Forelimb muscle (tissue), 1 donor: Measurements from ENCODE around the gene PLAU. TPM values are rescaled to one million over a fixed set of nuclear protein-coding genes. Genes with fewer than 3 reads are reported as not detected.
A peak's percentile ranks its signal among the peaks of the same experiment; 100 is the strongest.
"Not testable (repeated sequence)": the region's sequence is repeated elsewhere in the genome, so short reads cannot be mapped to it uniquely, and the experiment has no call there.

Source experiments
- DNase-seq: peaks from one replicate; pipeline ENCODE4 v3.0.0-alpha.2; 2013; ENCODE audit warnings: low read depth
- polyA plus RNA-seq: library from polyadenylated mRNA; unstranded; fragments of 120-200 nt; gene quantifications from one replicate; pipeline ENCODE4 v1.2.1, GENCODE V29; 2013; ENCODE audit not compliant: insufficient read length

Gene PLAU
- polyA plus RNA-seq, 1 donor = 29.4 TPM

DNA sequence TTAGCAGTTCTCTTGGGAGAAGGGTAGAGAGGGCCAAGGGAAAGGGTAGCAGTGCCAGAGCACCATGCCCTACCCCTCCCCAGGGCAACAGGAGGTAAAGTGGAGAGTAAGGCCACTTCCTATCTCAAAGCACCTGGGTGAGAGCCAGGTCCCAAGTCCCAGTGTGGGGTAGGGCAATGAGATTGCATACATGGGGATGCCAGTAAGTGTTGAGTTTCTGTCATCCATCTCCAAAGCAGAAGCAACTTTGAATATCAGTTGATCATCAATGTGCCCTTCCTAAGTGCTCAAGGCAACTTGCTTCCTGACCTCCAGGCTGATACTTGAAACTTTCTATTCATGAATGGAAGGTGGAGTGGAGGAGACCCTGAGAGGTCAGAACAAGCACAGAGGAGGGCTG lies 34.4 kb upstream of the PLAU start:
- no peak for DNase-seq

DNA sequence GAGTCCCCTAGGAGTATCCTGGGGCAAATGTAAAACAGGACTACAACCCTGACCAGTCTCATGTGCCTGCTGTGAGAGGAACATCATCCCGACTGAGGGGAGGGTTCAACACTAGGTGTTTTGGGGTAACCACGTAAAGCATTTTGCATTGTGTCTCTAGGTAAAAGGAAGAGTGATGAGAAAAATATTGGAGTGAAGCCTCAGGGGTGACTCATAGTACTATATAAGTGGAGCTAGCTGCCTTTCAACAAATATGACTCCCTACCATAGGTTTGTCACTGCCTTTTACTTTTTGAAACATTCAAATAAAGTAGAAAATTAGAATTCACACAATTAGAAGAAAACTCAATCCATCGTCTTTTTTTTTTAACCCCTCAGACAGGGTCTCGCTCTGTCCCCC lies 34.0 kb upstream of the PLAU start:
- no peak for DNase-seq

DNA sequence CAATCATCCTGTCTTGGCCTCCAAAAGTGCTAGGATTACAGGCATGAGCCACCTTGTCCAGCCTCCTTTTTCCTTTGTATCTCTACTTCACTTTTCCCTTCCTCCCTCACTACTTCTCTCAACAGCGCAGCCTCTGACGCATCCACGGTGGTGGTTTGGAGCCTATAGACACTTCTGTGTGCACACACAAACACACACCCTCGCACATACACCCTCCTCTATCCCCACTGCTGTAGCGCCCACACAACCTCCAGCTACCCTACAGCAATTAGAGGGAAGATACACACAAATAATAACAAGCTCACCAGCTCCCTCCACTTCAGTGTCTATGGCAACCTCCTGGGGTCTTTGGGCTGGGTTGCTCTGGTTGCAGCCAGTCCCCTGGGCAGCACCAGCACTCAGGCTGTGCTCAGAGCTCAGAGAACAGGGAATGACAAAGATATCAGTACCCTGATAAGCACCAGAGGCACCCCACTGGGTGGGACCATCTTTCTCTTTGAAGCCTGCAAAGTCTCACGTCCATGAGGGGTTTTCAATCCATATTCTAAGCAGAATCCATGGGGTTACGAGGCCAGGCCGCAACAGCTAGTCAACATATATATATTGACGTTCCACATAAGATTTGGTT lies 33.3 kb upstream of the PLAU start:
- DNase-seq = no peak

DNA sequence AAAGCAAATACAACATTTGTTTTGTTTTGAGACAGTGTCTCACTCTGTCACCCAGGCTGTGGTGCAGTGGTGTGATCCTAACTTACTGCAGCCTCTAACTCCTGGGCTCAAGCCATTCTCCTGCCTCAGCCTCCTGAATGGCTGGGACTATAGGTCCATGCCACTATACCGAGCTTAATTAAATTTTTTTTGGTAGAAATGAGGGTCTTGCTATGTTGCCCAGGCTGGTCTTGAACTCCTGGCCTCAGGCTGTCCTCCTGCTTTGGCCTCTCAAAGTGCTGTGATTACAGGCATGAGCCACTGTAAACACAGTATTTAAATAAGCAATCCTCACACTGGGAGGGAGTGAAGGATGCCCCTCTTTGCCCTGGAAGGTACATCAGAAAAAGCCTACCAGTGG lies 32.6 kb upstream of the PLAU start:
- DNase-seq = no peak

DNA sequence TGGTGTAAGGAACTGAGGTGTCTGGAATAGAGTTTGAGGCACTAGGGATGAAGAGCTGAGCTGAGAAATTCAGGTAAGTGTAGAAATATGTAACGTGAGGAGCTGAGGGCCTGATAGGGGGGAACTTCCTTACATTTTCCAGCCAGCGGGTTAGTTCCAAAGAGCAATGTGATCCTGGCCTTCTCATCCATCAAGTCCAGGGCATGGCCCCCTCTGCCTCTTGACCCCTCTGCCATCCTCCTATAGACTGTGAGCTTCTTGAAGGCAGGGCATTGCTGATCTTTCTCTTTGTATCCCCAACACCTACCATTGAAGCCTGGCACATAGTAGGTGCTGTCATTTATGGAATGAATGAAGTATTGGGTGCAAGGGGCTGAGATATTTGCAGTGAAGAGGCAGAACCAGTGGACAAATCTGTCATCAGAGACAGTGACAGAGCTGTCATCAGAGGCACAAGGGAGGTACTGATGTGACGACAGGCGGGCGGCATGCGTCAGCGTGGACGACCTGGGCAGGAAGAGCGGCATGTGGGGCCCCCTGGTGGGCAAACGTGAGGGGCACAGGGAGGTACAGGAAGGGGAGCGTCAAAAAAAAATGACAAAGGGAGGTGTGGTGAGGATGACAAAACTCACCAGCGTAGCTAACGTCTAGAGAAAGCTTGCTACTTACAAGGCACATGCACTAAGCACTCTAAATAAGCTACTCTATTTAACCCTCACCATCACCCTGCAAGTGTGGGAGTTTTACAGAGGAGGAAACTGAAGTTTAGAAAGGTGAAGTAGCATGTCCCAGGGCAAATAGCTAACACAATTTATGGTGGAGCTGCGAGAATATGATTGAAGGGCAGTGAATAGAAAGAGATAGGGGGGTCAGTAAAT lies 31.4 kb upstream of the PLAU start:
- DNase-seq = no peak

DNA sequence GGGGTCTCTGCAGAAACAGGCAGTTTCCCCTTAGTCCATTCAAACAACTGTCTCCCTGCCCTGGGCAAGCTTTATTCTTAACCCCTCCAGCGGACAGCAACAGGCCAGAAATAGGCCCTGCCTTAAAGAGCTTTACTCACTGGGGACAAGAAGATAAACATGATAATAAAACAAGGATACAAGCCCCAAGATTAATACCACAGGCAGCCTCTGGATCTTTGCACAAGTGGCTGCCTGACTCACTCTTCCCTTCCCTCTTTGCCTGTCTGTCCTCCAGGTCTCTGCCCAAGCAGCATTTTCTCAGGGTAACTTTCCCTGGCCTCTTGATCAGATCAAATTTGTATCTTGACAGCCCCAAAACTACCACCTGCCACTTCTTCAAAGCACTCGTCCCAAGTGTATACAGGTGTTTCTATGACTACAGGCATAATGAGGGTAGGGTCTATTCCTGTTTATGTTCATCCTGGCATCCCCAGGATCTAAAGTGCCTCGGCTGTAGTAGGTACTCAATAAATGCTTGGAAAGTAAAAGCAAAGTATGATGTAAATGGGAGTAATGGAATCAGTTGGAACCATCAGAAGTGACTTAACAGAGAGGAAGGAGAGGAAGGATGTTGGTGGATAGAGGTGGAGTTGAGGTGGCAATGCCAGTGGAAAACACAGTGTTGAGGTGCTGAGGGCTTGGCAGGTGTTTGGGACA lies 29.6 kb upstream of the PLAU start:
- no peak for DNase-seq

DNA sequence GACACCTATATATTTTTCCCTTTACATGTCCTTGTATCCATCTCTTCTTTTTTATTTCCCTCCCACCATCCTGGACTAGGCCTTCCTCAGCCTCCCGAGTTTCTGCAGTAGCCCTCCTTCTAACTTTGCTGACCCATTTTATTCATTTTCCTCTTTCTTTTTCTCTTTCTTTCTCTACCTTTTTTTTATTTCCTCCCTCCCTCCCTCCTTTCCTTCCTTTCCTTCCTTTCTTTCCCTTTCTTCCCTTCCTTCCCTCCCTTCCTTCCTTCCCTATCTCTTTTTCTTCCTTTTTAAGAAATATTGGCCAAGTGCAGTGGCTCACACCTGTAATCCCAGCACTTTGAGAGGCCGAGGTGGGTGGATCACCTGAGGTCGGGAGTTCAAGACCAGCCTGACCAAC lies 26.9 kb upstream of the PLAU start:
- DNase-seq = no peak

DNA sequence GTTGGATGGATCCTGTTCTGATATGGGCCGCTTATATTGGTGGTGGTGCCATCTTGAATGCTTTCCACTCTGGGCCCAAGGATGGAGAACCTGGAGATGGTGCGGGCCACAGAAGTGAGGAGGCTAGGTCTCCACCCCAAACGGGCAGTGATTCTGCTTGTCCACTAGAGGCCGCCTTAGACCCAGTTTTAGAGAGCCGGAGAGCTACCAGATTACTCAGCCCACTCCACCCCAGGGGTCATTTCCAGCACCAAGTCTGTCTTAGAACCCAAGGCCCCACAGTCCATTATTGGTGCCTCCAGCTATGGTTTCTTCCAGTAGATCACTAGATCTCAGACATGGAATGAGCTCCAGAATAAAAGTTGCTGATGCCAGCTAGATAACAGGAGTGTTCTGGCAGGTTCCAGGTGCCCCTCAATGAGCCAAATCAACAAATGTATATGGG lies 24.8 kb upstream of the PLAU start:
- DNase-seq = peak; percentile 65

DNA sequence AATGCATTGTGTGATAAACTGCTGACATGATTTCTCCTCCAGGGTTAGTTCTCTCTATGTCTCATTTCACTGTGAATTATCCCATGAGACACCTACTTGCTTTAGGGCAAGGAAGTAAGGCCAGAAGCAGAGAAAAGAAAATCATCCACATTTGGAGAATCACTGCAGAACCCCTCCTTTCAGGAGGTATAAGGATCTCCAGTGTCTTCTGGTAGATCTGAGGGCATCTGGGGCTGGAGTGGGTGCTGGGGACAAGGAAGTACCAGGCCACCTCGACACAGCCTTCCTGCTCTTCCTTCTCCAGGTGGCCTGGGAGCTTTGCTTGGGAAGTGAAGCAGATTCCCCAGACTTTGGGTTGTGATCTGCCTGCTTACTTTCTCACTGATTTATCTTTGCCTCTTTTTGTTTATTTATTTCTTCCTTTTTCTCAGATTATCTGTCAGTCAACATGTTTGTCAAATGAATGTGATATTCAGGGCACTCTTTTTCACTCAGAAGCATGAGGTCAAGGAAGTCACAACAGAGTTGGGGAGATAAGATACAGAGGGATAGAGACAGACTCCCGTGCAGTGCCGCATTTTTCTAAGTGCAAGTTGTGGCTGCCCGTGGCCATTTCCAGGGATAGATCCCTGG lies 24.2 kb upstream of the PLAU start:
- no peak for DNase-seq

DNA sequence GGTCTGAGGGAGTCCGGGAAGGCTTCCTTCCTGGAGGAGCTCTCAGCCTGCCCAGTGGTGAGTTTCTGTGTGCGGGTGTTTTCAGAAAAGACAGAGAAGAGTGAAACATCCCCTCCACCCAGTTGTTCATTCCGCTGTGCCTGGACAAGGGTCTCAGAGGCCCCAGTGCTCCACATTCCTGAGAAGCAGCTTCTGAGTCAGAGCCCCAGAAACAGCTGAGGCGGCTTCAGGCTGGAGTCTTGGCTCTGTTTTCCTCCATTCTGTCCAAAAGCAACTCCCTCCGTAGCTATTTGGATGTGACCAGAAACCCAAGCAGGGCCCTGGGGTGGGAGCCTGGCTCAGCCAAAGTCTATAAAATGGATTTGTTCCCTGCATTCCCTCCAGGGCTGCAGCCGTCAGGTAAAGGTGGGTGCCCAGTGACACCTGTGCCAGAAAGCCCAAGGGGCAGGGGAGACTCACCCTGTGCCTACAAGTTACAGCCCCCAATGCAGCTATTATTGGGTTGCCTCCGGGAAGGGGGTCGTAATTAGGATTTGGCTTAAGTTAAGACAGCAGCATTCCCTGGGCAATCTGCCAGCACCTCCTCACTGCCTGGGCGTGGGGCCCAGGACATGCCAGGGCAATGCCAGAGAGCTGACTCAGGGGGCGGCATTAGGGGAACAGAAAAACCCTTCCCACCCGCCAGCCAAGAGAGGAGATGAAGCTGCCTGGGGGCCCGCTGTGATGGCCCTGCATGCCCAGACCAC lies 23.5 kb upstream of the PLAU start:
- DNase-seq = peak; percentile 69

DNA sequence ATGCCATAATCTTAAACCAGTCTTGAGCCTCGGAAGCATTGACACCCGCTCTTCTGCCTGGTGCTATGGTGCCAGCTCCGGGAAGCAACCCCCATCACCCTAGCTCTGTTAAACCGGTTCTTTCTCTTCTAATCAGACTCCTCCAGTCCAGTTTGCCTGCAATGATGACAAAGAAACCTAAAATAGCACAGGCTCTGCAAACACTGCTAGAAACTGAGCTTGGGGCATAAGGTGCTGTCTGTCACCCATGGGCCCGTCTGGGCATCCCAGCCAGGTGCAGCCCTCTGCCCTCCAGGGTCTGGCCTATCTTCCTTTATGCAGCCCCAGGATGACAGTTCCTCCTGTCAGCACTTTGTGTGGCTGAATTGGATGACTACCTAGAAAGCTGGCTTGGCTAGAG lies 22.4 kb upstream of the PLAU start:
- no peak for DNase-seq

DNA sequence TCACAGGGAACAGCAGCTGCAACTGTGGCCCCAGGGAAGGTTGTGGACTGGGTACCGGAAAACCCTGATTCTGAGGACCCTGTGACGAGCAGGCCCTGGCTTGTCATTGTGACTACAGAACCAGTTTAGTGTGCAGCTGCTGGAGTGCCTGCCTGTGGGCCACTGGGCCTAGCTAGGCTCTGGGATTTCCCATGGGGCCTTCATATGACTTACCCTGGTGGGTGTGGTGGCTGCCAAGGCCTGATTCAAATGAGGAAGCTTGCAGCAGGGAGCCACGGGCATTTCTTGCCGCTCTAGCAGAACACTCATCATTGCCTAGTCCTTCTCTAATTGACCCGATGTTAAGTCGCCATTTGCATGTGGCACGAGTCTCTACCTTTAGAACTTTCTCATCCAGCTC lies 21.9 kb upstream of the PLAU start:
- no peak for DNase-seq

DNA sequence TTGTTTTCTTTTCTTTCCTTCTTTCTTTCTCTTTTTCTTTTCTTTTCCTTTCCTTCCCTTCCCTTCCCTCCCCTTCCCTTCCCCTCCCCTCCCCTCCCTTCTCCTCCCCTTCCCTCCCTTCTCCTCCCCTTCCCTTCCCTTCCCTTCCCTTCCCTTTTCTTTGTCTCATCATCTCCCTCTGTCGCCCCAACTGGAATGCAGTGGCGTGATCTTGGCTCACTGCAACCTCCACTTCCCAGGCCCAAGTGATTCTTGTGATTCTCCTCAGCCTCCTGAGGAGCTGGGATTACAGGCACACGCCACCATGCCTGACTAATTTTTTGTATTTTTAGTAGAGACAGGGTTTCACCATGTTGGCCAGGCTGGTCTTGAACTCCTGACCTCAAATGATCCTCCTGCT lies 21.5 kb upstream of the PLAU start:
- not testable (repeated sequence) for DNase-seq

DNA sequence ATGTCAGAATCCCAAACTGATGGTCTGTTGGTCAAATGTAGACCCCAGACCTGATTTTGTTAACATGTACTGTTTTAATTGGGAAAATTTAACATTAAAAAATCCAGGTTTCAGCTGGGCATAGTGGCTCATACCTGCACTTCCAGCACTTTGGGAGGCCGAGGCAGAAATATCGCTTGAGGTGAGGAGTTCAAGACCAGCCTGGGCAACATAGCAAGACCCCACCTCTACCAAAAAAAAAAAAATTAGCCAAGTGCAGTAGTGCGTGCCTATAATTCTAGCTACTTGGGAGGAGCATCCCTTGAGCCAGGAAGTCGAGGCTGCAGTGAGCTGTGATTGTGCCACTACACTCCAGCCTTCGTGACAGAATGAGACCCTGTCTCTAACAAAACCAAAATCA lies 20.7 kb upstream of the PLAU start:
- no peak for DNase-seq

DNA sequence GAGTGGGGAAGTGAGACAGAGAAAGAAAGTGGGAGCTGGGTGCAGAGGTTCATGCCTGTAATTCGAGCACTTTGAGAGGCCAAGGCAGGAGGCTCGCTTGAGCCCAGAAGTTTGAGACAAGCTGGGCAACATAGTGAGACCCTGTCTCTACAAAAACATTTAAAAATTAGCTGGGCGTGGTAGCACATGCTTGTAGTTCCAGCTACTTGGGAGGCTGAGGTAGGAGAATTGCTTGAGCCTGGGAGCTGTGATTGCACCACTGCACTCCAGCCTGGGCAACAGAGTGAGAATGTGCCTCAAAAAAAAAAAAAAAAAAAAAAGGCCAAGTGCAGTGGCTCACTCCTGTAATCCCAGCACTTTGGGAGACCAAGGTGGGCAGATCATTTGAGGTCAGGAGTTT lies 20.1 kb upstream of the PLAU start:
- not testable (repeated sequence) for DNase-seq

DNA sequence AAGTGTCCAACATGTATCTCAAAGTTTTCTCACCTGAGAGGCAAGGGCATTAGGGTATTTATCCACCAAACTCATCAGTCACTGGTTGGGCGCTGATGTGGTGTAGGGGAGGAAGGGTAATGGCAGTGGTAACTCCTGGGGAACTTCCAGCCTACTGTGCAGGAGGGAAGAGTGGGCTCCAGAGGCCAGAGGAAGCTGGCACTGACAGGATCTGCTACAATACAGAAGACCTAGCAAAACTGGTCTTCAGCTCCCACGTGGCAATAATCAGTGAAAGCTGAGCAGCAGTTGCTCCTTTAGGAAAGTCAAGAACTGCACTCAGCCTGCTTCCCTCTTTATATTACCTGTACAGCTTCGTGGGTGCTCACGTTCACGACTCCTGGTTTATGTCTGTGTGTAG lies 19.4 kb upstream of the PLAU start:
- DNase-seq = no peak

DNA sequence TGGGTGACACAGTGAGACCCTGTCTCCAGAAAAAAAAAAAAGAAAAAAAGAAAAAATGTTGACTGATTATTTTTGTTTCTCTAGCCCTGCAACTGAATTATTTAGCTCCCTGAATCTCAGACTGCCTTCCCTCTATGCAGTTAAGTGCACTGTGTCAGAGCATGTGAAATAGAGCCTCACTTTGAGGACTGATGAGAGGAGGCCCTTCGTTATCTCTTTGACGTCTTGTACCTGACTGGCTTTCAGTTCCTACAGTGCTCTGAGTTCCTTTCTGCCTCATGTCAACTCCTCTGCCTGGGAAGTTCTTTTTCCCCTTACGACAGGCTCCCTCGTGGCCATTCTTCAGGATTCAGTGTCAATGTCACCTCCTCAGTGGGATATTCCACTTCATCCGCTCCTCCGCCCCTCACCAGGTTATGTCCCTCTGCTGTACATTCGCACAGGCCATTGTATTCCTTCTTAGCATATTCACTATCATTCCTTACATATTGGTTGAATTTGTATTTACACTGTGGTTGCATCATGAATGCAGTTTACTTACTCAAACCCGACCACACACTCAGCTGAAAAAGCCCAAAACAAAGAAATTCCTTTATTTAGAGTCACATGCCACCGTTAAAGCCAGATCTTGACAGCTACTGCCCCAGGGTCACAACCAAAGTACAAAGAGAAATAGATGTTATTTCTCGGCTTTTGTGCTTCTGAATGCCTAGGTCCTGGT lies 18.5 kb upstream of the PLAU start:
- DNase-seq = no peak

DNA sequence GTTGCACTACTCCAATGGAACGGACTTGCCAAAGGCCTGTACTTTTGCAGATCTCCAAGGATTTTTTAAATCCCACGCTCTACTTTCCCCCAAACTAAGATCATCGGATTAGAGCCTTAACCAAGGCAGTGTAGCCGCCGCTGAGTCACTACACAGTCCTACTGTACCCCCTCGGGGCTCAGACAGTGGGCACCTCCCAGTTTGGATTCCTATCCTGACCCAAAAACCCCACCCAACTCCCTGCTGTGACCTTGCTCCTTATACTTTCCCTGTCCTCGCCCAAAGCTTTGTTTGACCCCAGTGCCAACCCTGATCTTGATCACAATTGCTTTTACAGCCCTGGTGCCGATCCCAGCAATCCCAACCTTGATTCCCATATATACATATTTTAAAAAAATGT lies 17.5 kb upstream of the PLAU start:
- DNase-seq = no peak

DNA sequence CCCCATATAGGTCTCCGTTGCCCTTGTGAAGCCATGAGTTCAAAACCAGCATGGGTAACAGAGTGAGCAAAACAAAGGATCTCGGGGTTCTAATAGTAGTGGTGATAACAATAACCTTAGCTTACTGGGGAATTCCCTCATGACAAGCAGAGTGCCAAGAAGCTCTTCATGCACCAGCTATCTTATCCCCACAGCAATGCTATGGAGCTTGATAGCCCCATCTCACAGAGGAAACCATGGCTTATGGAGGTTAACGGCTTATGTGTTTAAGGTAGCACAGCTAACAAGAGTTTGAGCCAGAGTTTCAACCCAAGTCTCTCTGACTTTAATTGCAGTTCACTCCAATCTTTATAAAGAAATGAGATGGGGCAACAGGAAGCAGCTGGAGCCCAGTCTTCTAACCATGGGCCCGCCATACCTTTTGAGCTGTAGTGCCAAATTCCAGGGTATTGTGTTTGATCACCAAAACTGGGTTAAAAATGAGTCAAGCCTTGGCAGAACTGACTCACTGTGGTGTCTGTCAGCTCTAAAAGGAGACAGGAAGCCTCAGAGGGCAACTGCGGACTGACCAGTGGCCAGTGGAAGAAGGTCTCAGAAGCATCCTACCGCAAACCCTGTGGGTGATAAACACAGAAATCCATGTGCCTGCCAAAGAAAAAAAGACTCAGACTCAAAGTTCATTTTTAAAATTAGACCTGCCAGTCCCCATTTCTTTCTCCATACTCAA lies 16.5 kb upstream of the PLAU start:
- DNase-seq = no peak

DNA sequence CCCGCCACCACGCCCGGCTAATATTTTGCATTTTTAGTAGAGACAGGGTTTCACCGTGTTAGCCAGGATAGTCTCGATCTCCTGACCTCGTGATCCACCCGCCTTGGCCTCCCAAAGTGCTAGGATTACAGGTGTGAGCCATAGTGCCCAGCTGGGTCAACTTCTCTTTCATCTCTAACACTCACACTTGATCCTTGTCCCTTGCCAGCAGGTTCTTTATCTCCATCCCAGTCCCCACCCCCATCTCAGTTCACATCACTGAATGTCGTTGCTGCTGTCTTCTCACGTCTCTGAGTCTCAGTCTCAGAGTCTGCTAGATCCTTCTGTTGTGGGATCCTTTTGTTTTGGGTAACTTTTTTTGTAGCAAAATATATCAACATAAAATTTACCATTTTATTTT lies 15.6 kb upstream of the PLAU start:
- not testable (repeated sequence) for DNase-seq
